Spleen (tissue), 7 donors: ENCODE results near the gene ZNF329.

ENCODE experiments used
- POLR2AphosphoS5 ChIP-seq, 3 donors: sonication (generic); formaldehyde crosslinking; IDR thresholded peaks; one replicate each; pipeline ENCODE4 v1.5.1; 2017; ENCODE audit warnings: antibody characterized with exemption in 3 of 3
- TF ChIP-seq, protein P1 (sequence below), 11 experiments: fragments of 200-600 bp in 7 of 11; fragments of 450-650 bp in 4 of 11; sonication (generic) in 4 of 11; IDR thresholded peaks in 8 of 11; conservative IDR thresholded peaks in 3 of 11; 1 replicate in 7 of 11; 2 replicates in 4 of 11; pipeline versions ENCODE4 v1.4.0 to v1.8.0; 2016 to 2021; ENCODE audit warnings: antibody characterized with exemption in 11 of 11, inconsistent platforms in 4 of 11, mild to moderate bottlenecking in 1 of 11
- donor health status: DM: no; HTN: no; CAD: no; lungs with moderate emphysema.
- donor health status: DM: no; HTN: no; CAD: no.
- donor health status: DM: no; HTN: no; CAD: no.

DNA sequence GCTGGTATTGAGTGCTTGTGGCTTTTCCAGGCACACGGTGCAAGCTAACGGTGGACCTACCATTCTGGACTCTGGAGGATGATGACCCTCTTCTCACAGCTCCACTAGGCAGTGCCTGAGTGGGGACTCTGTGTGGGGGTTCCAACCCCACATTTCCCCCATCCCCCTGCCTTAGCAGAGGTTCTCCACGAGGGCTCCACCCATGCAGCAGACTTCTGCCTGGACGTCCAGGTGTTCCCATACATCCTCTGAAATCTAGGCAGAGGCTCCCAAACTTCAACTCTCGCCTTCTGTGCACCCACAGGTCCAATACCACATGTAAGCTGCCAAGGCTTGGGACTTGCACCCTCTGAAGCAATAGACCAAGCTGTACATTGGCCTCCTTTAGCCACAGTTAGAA, 27.2 kb downstream of the ZNF329 start:
- TF ChIP-seq, protein P1, sequence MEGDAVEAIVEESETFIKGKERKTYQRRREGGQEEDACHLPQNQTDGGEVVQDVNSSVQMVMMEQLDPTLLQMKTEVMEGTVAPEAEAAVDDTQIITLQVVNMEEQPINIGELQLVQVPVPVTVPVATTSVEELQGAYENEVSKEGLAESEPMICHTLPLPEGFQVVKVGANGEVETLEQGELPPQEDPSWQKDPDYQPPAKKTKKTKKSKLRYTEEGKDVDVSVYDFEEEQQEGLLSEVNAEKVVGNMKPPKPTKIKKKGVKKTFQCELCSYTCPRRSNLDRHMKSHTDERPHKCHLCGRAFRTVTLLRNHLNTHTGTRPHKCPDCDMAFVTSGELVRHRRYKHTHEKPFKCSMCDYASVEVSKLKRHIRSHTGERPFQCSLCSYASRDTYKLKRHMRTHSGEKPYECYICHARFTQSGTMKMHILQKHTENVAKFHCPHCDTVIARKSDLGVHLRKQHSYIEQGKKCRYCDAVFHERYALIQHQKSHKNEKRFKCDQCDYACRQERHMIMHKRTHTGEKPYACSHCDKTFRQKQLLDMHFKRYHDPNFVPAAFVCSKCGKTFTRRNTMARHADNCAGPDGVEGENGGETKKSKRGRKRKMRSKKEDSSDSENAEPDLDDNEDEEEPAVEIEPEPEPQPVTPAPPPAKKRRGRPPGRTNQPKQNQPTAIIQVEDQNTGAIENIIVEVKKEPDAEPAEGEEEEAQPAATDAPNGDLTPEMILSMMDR (IDR thresholded peaks at IDR 0.05 in 8 of 11, conservative IDR thresholded peaks at IDR 0.05 in 3 of 11): no peak
- TF ChIP-seq POLR2AphosphoS5 (IDR thresholded peaks at IDR 0.05): no peak
